Measurements from ENCODE around the gene BOC.
A peak's percentile ranks its signal among the peaks of the same experiment; 100 is the strongest.

Gene BOC

GRCh38 chr3:113247675-113248458 is 36.5 kb downstream of the BOC start:
- no peak for TF ChIP-seq CTCF (IDR thresholded peaks at IDR 0.05; ENCODE audit: low read depth, low read length)
- no peak for DNase-seq (ENCODE audit: low read depth, low spot score)

GRCh38 chr3:113249111-113249510 is 37.8 kb downstream of the BOC start:
- in situ Hi-C loops (cut with HindIII; ENCODE audit: low sequenced_read_pairs): no loop called here
- no peak for TF ChIP-seq CTCF (IDR thresholded peaks at IDR 0.05; ENCODE audit: low read depth, low read length)
- peak; percentile 83 for DNase-seq (ENCODE audit: low read depth, low spot score)
- no peak overlapping the region for H3K4me3 ChIP-seq (ENCODE audit: low read depth, low read length)

More at GRCh38 chr3:113247675-113248458, 36.5 kb downstream of the BOC start:
- no peak overlapping the region for H3K4me3 ChIP-seq (ENCODE audit: low read depth, low read length)
- in situ Hi-C loops (cut with HindIII; ENCODE audit: low sequenced_read_pairs): no loop called here

GRCh38 chr3:113249601-113250000 is 38.2 kb downstream of the BOC start:
- H3K4me3 ChIP-seq (ENCODE audit: low read depth, low read length): no peak overlapping the region
- no peak for TF ChIP-seq CTCF (IDR thresholded peaks at IDR 0.05; ENCODE audit: low read depth, low read length)
- DNase-seq (ENCODE audit: low read depth, low spot score): peak; percentile 43
- in situ Hi-C loops (cut with HindIII; ENCODE audit: low sequenced_read_pairs): no loop called here

- no peak overlapping the region for H3K4me3 ChIP-seq (ENCODE audit: low read depth, low read length)
- in situ Hi-C loops (cut with HindIII; ENCODE audit: low sequenced_read_pairs): no loop called here
- DNase-seq (ENCODE audit: low read depth, low spot score): no peak
- TF ChIP-seq CTCF (IDR thresholded peaks at IDR 0.05; ENCODE audit: low read depth, low read length): no peak
These were observed 39.2 kb downstream of the BOC start for GRCh38 chr3:113250566-113250965.

GRCh38 chr3:113251817-113252216 is 40.5 kb downstream of the BOC start:
- no peak for DNase-seq (ENCODE audit: low read depth, low spot score)

GRCh38 chr3:113252553-113252952 is 41.2 kb downstream of the BOC start:
- no peak for DNase-seq (ENCODE audit: low read depth, low spot score)
- TF ChIP-seq CTCF (IDR thresholded peaks at IDR 0.05; ENCODE audit: low read depth, low read length): no peak
- no peak overlapping the region for H3K4me3 ChIP-seq (ENCODE audit: low read depth, low read length)
- in situ Hi-C loops (cut with HindIII; ENCODE audit: low sequenced_read_pairs): no loop called here

More at GRCh38 chr3:113251817-113252216, 40.5 kb downstream of the BOC start:
- TF ChIP-seq CTCF (IDR thresholded peaks at IDR 0.05; ENCODE audit: low read depth, low read length): no peak
- no peak overlapping the region for H3K4me3 ChIP-seq (ENCODE audit: low read depth, low read length)
- in situ Hi-C loops (cut with HindIII; ENCODE audit: low sequenced_read_pairs): no loop called here
